Suprapubic skin (tissue), 4 donors: ENCODE data around the gene ITSN2. TPM values are rescaled to one million over a fixed set of nuclear protein-coding genes. Genes with fewer than 3 reads are reported as not detected.
A peak's percentile ranks its signal among the peaks of the same experiment; 100 is the strongest.

Source experiments
- DNase-seq, 2 donors: peaks; one replicate each; pipeline ENCODE4 v3.0.0-alpha.2; 2019; ENCODE audit warnings: low spot score in 2 of 2
- H3K27ac ChIP-seq: fragments of 200-600 bp; sonication (generic); one replicate; pipeline ENCODE4 v1.5.1; 2019
- H3K27me3 ChIP-seq: fragments of 200-600 bp; sonication (generic); one replicate; pipeline ENCODE4 v1.5.1; 2019
- H3K36me3 ChIP-seq: fragments of 200-600 bp; sonication (generic); one replicate; pipeline ENCODE4 v1.5.1; 2019
- H3K4me1 ChIP-seq: fragments of 200-600 bp; sonication (generic); one replicate; pipeline ENCODE4 v1.5.1; 2019
- H3K4me3 ChIP-seq: fragments of 200-600 bp; sonication (generic); one replicate; pipeline ENCODE4 v1.5.1; 2019; ENCODE audit warnings: mild to moderate bottlenecking
- H3K9me3 ChIP-seq: fragments of 200-600 bp; sonication (generic); one replicate; pipeline ENCODE4 v1.5.1; 2019
- EP300 ChIP-seq: sonication (generic); formaldehyde crosslinking; IDR thresholded peaks from one replicate; pipeline ENCODE4 v1.6.1; 2017; ENCODE audit warnings: antibody characterized with exemption
- POLR2A ChIP-seq, 2 donors: fragments of 450-650 bp; IDR thresholded peaks; one replicate each; pipeline ENCODE4 v1.6.1; 2017; ENCODE audit warnings: antibody characterized with exemption in 2 of 2, mild to moderate bottlenecking in 2 of 2, moderate library complexity in 2 of 2
- POLR2AphosphoS5 ChIP-seq, 3 donors: sonication (generic); formaldehyde crosslinking; IDR thresholded peaks; one replicate each; pipeline ENCODE4 v1.6.1; 2017; ENCODE audit warnings: antibody characterized with exemption in 3 of 3
- WGBS: methylation state at CpG from one replicate; pipeline ENCODE4 v1.1.5; 2018; 5-methylcytosine and 5-hydroxymethylcytosine counted together
- total RNA-seq, 4 donors: library from RNA; depleted of rRNA; stranded (reverse); fragments of >200 nt; gene quantifications; one replicate each; pipeline ENCODE4 v1.1.0, GENCODE V29; 2016
- TF ChIP-seq, protein P1 (sequence below), 2 donors: fragments of 200-600 bp in 1 of 2; fragments of 450-650 bp in 1 of 2; sonication (generic) in 1 of 2; IDR thresholded peaks; one replicate each; pipeline ENCODE4 v1.5.1; 2016 to 2019; ENCODE audit warnings: antibody characterized with exemption in 2 of 2, mild to moderate bottlenecking in 1 of 2, moderate library complexity in 1 of 2

ITSN2 gene
- total RNA-seq, 4 donors from 2014 or later = 65.8 to 92.6 (median 69.7) TPM

DNA sequence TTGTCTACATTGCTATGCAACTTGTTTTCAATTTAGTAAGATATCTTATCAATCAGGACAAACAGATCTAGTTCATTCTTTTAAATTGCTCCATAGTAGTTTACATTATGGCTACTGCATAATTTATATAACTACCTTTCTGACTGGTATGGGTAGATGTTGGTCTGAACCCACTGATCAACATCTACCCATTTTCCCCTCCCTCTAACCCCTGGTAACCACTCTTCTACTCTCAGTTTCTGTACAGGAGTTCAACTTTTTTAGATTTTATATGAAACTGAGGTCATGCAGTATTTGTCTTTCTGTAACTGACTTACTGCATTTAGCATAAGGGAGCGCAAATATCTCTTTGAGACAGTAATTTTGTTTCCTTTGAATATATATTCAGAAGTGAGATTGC is 73.2 kb downstream of the ITSN2 start:
- Histone ChIP-seq H3K27me3 (no peaks in the 10 kb centered on the region), H3K4me3 (no peak overlapping the region), H3K4me1 (no peaks in the 10 kb centered on the region), H3K9me3 (no peaks in the 10 kb centered on the region), H3K27ac (no peak overlapping the region), H3K36me3 (peaks cover 41% of the 10 kb centered on the region)
- TF ChIP-seq, protein P1, sequence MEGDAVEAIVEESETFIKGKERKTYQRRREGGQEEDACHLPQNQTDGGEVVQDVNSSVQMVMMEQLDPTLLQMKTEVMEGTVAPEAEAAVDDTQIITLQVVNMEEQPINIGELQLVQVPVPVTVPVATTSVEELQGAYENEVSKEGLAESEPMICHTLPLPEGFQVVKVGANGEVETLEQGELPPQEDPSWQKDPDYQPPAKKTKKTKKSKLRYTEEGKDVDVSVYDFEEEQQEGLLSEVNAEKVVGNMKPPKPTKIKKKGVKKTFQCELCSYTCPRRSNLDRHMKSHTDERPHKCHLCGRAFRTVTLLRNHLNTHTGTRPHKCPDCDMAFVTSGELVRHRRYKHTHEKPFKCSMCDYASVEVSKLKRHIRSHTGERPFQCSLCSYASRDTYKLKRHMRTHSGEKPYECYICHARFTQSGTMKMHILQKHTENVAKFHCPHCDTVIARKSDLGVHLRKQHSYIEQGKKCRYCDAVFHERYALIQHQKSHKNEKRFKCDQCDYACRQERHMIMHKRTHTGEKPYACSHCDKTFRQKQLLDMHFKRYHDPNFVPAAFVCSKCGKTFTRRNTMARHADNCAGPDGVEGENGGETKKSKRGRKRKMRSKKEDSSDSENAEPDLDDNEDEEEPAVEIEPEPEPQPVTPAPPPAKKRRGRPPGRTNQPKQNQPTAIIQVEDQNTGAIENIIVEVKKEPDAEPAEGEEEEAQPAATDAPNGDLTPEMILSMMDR (IDR thresholded peaks at IDR 0.05) = no peak
- no peak for DNase-seq
- 90% methylated on average over 1 of the region's 1 CpG for WGBS

DNA sequence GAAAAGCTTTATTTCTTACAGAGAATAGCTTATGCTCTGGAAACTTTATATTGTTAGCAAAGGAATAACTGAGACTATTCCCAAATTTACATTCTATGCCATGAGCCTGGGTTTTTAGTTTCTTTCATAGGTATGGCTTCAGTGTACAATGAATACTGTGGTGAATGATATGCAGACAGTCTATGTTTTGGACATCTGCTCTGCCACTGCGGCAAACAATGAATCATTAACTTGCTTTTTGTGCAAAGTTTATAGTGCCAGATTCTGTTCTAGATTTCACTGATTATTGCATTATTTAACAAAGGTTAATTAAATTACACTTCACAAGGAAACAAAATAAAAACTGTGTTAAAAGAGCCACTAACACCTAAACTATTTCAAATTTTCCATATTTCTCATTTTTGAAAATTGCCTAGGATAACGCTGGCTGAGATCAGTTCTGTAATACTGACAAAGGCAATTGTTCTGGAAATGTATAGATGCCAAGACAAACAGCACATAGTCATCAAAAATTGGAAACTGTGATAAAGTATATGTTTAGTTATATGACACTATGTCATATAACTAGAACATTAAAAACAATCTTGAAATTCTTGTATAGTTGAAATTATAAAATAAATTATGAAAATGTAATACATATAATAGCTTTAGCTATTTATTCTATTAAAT is 74.7 kb downstream of the ITSN2 start:
- H3K9me3 ChIP-seq = no peaks in the 10 kb centered on the region
- H3K27ac ChIP-seq = no peak overlapping the region
- H3K4me3 ChIP-seq = no peak overlapping the region
- 82% methylated on average over 2 of the region's 2 CpGs for WGBS
- H3K36me3 ChIP-seq = peaks cover 32% of the 10 kb centered on the region
- TF ChIP-seq POLR2AphosphoS5 (IDR thresholded peaks at IDR 0.05) = no peak
- TF ChIP-seq, protein P1 (IDR thresholded peaks at IDR 0.05) = no peak
- TF ChIP-seq EP300 = no peak
- no peak for TF ChIP-seq POLR2A (IDR thresholded peaks at IDR 0.05)
- no peak for DNase-seq
- H3K4me1 ChIP-seq = no peaks in the 10 kb centered on the region
- no peaks in the 10 kb centered on the region for H3K27me3 ChIP-seq

DNA sequence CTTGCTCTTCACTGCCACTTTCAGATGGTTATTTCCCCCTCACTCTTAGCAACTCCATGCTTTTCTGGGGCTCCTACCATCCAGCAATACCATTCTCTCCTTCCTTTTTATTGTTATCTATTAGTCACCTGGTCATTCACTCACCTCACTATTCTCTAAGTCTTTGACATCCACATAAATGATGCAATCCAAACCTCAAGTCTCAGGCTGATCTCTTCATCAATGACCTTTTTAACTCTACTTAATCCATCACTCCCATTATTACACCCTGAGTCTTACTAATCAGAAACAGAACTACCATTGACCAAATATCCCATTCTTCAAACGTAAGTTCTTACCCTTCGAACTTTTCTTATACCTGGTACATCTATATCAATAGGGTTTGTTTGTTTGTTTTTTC is 79.7 kb downstream of the ITSN2 start:
- WGBS = 96% methylated on average over 2 of the region's 2 CpGs
- H3K4me3 ChIP-seq = no peak overlapping the region
- DNase-seq = no peak
- H3K27me3 ChIP-seq = no peaks in the 10 kb centered on the region
- peaks cover 18% of the 10 kb centered on the region for H3K36me3 ChIP-seq
- TF ChIP-seq POLR2AphosphoS5 (IDR thresholded peaks at IDR 0.05) (no peak), POLR2A (IDR thresholded peaks at IDR 0.05) (no peak), EP300 (no peak)
- TF ChIP-seq, protein P1 (IDR thresholded peaks at IDR 0.05) = no peak
- no peak overlapping the region for H3K27ac ChIP-seq
- H3K4me1 ChIP-seq = peaks cover 6% of the 10 kb centered on the region
- H3K9me3 ChIP-seq = no peaks in the 10 kb centered on the region

DNA sequence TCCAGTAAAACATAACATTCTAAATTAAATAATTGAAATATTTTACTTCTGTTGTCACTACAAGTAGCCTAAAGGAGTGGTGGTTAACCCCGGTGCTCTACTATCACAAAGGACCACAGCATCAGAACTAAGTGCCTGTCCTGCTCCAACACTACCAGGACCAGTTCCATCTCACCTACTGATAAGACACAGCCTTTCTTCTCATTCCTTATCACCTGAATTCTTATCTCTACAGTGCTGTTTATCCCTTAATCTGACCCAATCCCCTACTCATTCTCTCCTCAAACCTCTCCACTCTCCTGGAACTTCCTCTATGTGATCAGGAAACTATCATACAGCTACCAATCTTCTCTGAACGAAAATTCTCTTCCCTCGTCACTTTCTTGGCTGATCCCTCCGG is 80.2 kb downstream of the ITSN2 start:
- DNase-seq = no peak
- H3K36me3 ChIP-seq = peaks cover 15% of the 10 kb centered on the region
- H3K4me1 ChIP-seq = peaks cover 6% of the 10 kb centered on the region
- no peaks in the 10 kb centered on the region for H3K27me3 ChIP-seq
- H3K9me3 ChIP-seq = no peaks in the 10 kb centered on the region
- no peak overlapping the region for H3K4me3 ChIP-seq
- TF ChIP-seq POLR2A (IDR thresholded peaks at IDR 0.05) = no peak
- 93% methylated on average over 4 of the region's 4 CpGs for WGBS
- no peak overlapping the region for H3K27ac ChIP-seq

DNA sequence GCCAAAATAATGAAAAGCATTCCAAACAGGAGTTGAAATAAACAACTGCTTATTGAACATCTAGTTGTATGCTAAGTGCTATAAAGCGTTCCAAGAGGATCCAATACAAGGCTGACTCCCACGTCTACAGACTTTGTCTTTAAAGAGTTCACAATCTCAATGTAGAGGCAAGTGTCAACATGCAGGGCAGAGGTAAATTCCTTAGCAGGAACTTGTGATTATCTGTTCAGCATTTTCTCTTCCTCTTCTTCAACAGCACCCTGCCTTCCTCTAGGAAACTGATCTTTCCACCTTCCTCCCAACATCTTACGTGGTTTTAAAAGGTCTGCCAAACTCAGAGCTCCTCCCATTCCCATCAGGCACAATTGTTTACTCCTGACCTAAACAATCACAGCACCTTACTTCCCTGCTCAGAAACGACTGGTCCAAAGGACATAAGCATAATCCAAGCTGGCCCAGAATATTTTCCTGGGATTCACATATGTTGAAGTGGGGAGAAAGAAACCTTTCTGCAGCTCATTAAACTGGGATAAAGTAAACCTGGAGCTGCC is 83.9 kb downstream of the ITSN2 start:
- no peak for TF ChIP-seq EP300
- TF ChIP-seq, protein P1 (IDR thresholded peaks at IDR 0.05) = no peak
- no peak for TF ChIP-seq POLR2A (IDR thresholded peaks at IDR 0.05)
- TF ChIP-seq POLR2AphosphoS5 (IDR thresholded peaks at IDR 0.05) = no peak
- H3K36me3 ChIP-seq = peaks cover 22% of the 10 kb centered on the region
- H3K27me3 ChIP-seq = no peaks in the 10 kb centered on the region
- H3K9me3 ChIP-seq = no peaks in the 10 kb centered on the region
- 38% methylated on average over 4 of the region's 4 CpGs for WGBS
- no peak overlapping the region for H3K4me3 ChIP-seq
- no peak for DNase-seq
- H3K4me1 ChIP-seq = peaks cover 6% of the 10 kb centered on the region
- H3K27ac ChIP-seq = peak overlapping the region; percentile 19

DNA sequence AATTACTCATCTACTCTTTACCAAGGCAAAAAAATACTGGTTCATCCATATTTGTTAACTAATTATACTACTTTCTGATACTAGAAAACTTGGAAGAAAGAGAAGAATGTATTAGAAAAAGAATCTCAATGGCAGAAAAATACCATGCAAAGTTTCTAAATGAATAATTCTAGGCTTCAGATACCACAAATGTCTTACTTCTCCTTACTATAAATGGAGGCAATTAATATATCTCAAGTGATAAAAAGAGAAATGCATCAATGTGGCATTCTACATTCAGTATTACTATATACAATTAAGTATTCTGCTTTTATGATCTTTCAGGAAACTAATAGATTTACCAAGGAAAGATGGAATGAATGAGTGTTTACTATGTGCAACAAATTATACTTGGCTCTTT is 85.5 kb downstream of the ITSN2 start:
- Histone ChIP-seq H3K36me3 (peaks cover 35% of the 10 kb centered on the region), H3K27me3 (no peaks in the 10 kb centered on the region), H3K27ac (no peak overlapping the region), H3K4me1 (peaks cover 6% of the 10 kb centered on the region), H3K9me3 (no peaks in the 10 kb centered on the region), H3K4me3 (no peak overlapping the region)
- no peak for TF ChIP-seq EP300
- TF ChIP-seq POLR2AphosphoS5 (IDR thresholded peaks at IDR 0.05) = no peak
- TF ChIP-seq, protein P1 (IDR thresholded peaks at IDR 0.05) = no peak
- no peak for TF ChIP-seq POLR2A (IDR thresholded peaks at IDR 0.05)
- DNase-seq = no peak
